Psoas muscle (tissue), 8 donors: ENCODE measurements around the gene LACTBL1. TPM values are rescaled to one million over a fixed set of nuclear protein-coding genes. Genes with fewer than 3 reads are reported as not detected.

Experiments
- ATAC-seq, 4 donors: fragments of 200-7000 bp; cut with Tn5 transposase; one replicate each; pipeline ENCODE4 v1.9.1; 2020; ENCODE audit warnings: moderate library complexity in 3 of 4, mild to moderate bottlenecking in 2 of 4
- DNase-seq, 2 donors: peaks; one replicate each; pipeline ENCODE4 v3.0.0-alpha.2; 2020
- H3K27ac ChIP-seq: fragments of 200-600 bp; one replicate; pipeline ENCODE4 v1.8.0; 2022
- H3K27me3 ChIP-seq, 3 donors: fragments of 200-600 bp in 1 of 3; one replicate each; pipeline versions ENCODE4 v1.6.1 to v1.8.0; 2013 to 2022; ENCODE audit warnings: low read length in 2 of 3, mild to moderate bottlenecking in 2 of 3, moderate library complexity in 1 of 3; ENCODE audit not compliant: insufficient read depth in 3 of 3
- H3K36me3 ChIP-seq, 2 donors: fragments of 200-600 bp in 1 of 2; one replicate each; pipeline versions ENCODE4 v1.6.1 to v1.8.0; 2013 to 2022; ENCODE audit warnings: low read depth in 1 of 2, mild to moderate bottlenecking in 1 of 2, moderate library complexity in 1 of 2; ENCODE audit not compliant: insufficient read depth in 1 of 2
- H3K4me1 ChIP-seq: fragments of 200-600 bp; one replicate; pipeline ENCODE4 v1.8.0; 2022
- H3K4me3 ChIP-seq: fragments of 200-600 bp; one replicate; pipeline ENCODE4 v1.8.0; 2022; ENCODE audit warnings: mild to moderate bottlenecking
- H3K9me3 ChIP-seq: fragments of 200-600 bp; one replicate; pipeline ENCODE4 v1.8.0; 2022
- CTCF ChIP-seq: fragments of 200-600 bp; IDR thresholded peaks from one replicate; pipeline ENCODE4 v1.8.0; 2022; ENCODE audit warnings: antibody characterized with exemption
- WGBS, 3 donors: extraction: QIAGEN DNeasy Blood & Tissue Kit; methylation state at CpG; one replicate each; pipeline versions ENCODE4 v1.1.6 to v1.1.7; 2013; 5-methylcytosine and 5-hydroxymethylcytosine counted together
- intact Hi-C, 2 donors: fragments of 100-400 bp; cut with DNase I; formaldehyde crosslinking; loops; one replicate each; pipeline versions ENCODE4 v1.11.0 to v1.14.2; 2022
- polyA plus RNA-seq, 3 donors: library from polyadenylated mRNA; stranded (reverse); fragments of 200-250 nt; gene quantifications; one replicate each; pipeline ENCODE4 v1.2.3, GENCODE V29; 2013
- total RNA-seq, 4 donors: library from RNA; stranded (reverse); fragmentation: NEBNext Ultra II Directional in 2 of 4; extraction: Animal tissue kit (Norgen Biotek cat#: 25700) in 2 of 4; gene quantifications; one replicate each; pipeline versions ENCODE4 v1.2.1 to v1.2.4, GENCODE V29; 2021 to 2023
- donor health status: healthy with polysubstance abuse.
- donor health status: DM: no; HTN: no; CAD: no; lungs with moderate emphysema.
- donor health status: Bipolar disorder and iron deficiency.
- donor health status: healthy.
- donor health status: DM: yes; HTN: yes; CAD: no.
- donor health status: DM: no; HTN: no; CAD: no.
- donor health status: DM: no; HTN: no; CAD: no.
- donor health status: DM: yes; HTN: yes; CAD: no.

The LACTBL1 gene
- total and polyA plus RNA-seq, 7 donors = not detected

- no peaks in the 10 kb centered on the region for H3K36me3 ChIP-seq
- no peak overlapping the region for H3K4me3 ChIP-seq
- H3K27me3 ChIP-seq = peaks cover 0 to 37% (median 13%) of the 10 kb centered on the region in 3 donors
- H3K27ac ChIP-seq = no peak overlapping the region
- no peak for TF ChIP-seq CTCF
- no peaks in the 10 kb centered on the region for H3K9me3 ChIP-seq
- peak in 1 of 2 donors; percentile 13 for DNase-seq
- no peak for ATAC-seq
- no peaks in the 10 kb centered on the region for H3K4me1 ChIP-seq
- intact Hi-C loops = no loop called here
- WGBS, 3 donors = 28 to 42% (median 29%) methylated on average over 15 of the region's 15 CpGs
Observed at GRCh38 chr1:22915816-22916470, 56.7 kb downstream of the LACTBL1 start.

GRCh38 chr1:22915231-22915630, 57.4 kb downstream of the LACTBL1 start:
- DNase-seq (peak in 1 of 2 donors; percentile 4), ATAC-seq (no peak)
- H3K4me1 ChIP-seq = no peaks in the 10 kb centered on the region
- H3K4me3 ChIP-seq = no peak overlapping the region
- H3K9me3 ChIP-seq = no peaks in the 10 kb centered on the region
- H3K36me3 ChIP-seq = no peaks in the 10 kb centered on the region
- peaks cover 0 to 37% (median 14%) of the 10 kb centered on the region in 3 donors for H3K27me3 ChIP-seq
- no peak for TF ChIP-seq CTCF
- WGBS, 3 donors = 57 to 60% (median 59%) methylated on average over 7 of the region's 7 CpGs
- intact Hi-C loops = no loop called here
- H3K27ac ChIP-seq = no peak overlapping the region

GRCh38 chr1:22914633-22915217, 57.9 kb downstream of the LACTBL1 start:
- TF ChIP-seq CTCF = no peak
- Histone ChIP-seq H3K27ac (no peak overlapping the region), H3K4me1 (no peaks in the 10 kb centered on the region), H3K27me3 (peaks cover 0 to 37% (median 16%) of the 10 kb centered on the region in 3 donors), H3K4me3 (no peak overlapping the region), H3K9me3 (no peaks in the 10 kb centered on the region), H3K36me3 (no peaks in the 10 kb centered on the region)
- intact Hi-C loops = no loop called here
- DNase-seq = peak in 1 of 2 donors; percentile 13
- no peak for ATAC-seq
- 82 to 87% (median 84%) methylated on average over 8 of the region's 8 CpGs for WGBS, 3 donors

GRCh38 chr1:22914156-22914555, 58.5 kb downstream of the LACTBL1 start:
- no peak overlapping the region for H3K4me3 ChIP-seq
- H3K4me1 ChIP-seq = no peaks in the 10 kb centered on the region
- DNase-seq (no peak), ATAC-seq (no peak)
- H3K9me3 ChIP-seq = no peaks in the 10 kb centered on the region
- peaks cover 0 to 42% (median 16%) of the 10 kb centered on the region in 3 donors for H3K27me3 ChIP-seq
- no peak for TF ChIP-seq CTCF
- WGBS, 3 donors = 85 to 92% (median 86%) methylated on average over 10 of the region's 10 CpGs
- no peak overlapping the region for H3K27ac ChIP-seq
- intact Hi-C loops = no loop called here
- no peaks in the 10 kb centered on the region for H3K36me3 ChIP-seq
